ENCODE data around the gene HNRNPR. TPM values are rescaled to one million over a fixed set of nuclear protein-coding genes. Genes with fewer than 3 reads are reported as not detected.

The HNRNPR gene
- polyA plus RNA-seq, 1 of the 3 experiments (the other 2 are of a cell fraction) = 111 TPM

DNA sequence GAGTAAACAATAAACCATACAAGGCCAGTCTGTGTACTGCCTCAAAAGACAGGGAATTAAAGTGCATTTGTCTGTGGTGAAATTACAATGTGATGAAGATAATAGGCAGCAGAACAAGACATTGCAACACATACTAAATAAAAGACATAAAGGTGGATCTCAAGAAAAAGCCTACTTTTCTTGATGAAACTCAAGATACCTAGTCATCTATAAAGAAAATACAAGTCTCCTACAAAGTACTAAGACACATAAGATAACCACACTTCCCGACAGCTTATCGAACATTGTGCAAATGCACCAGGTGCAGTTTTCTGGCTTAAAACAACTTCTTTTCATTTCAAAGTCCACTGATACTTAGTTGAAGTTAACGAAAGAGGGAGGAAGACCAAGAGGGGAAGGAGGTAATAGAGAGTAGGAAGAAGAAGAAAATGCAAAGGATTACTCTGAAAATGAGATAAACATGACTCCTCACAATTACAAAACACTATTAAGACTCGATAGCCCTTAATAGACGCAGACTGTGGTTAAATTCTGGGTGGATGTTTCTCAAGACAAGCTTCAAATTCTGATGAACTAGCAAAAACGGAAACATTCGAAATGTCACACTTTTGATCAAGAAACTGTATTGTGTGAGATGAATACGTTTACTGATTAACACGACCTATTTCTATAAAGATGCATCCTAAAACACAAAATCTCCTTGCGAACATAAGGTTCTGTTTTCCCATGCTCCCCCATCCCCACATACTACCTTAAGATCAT lies 2.0 kb downstream of the HNRNPR start:
- Histone ChIP-seq H3K4me1 (ENCODE audit: control insufficient read depth in 1 of 2, insufficient read depth in 2 of 2, low read depth in 1 of 2, low read length in 1 of 2) (peaks cover 5 to 18% of the 10 kb centered on the region in 2 experiments; a peak in 3 of 4 replicates), H3K4me2 (peak overlapping the region; percentile 82), H3K9me3 (no peaks in the 10 kb centered on the region), H3K4me3 (ENCODE audit: low read depth in 2 of 2, low read length in 1 of 2) (peak overlapping the region; percentile 73 to 95), H3K27ac (ENCODE audit: low read depth in 2 of 2, low read length in 1 of 2) (peak overlapping the region; percentile 25 to 98), H3K79me2 (ENCODE audit: insufficient read depth) (peaks cover 72% of the 10 kb centered on the region), H3K36me3 (replicated peaks in 1 of 2; ENCODE audit: control insufficient read depth in 1 of 2, insufficient read depth in 2 of 2, low read length in 1 of 2) (peaks cover 26 to 42% of the 10 kb centered on the region in 2 experiments), H3F3A (replicated peaks; ENCODE audit: insufficient read depth) (peaks cover 46% of the 10 kb centered on the region), H3K9me2 (no peaks in the 10 kb centered on the region), H3K27me3 (ENCODE audit: insufficient read depth) (no peaks in the 10 kb centered on the region), H4K20me1 (ENCODE audit: insufficient read depth) (peaks cover 62% of the 10 kb centered on the region), H3K9ac (peak overlapping the region; percentile 98), H2AFZ (ENCODE audit: low read depth) (no peak overlapping the region)
- ChIA-PET CTCF (interaction anchor here (0.9 to 5.1 kb wide), 3 partner anchors 12 to 62 kb away, joined by 3 to 25 read pairs (median 13); no protein-coding TSS in a partner anchor), POLR2A (no interaction called here)
- no peak for TF ChIP-seq GATA2 (CRISPR knock-in tag; IDR thresholded peaks at IDR 0.05)
- TF ChIP-seq SIN3A (IDR thresholded peaks at IDR 0.05; ENCODE audit: borderline replicate concordance, low read depth, low read length) = no peak
- no peak for TF ChIP-seq EZH2phosphoT487 (IDR thresholded peaks at IDR 0.05; ENCODE audit: borderline replicate concordance, low read depth)
- TF ChIP-seq MXI1 (IDR thresholded peaks at IDR 0.05; ENCODE audit: low read depth, low read length) = no peak
- TF ChIP-seq TAF1 (IDR thresholded peaks at IDR 0.05; ENCODE audit: borderline replicate concordance, low read depth, low read length) = no peak
- no peak for TF ChIP-seq RXRA (IDR thresholded peaks at IDR 0.05; ENCODE audit: borderline replicate concordance, low read depth)
- TF ChIP-seq, protein P1, sequence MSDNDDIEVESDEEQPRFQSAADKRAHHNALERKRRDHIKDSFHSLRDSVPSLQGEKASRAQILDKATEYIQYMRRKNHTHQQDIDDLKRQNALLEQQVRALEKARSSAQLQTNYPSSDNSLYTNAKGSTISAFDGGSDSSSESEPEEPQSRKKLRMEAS (IDR thresholded peaks at IDR 0.05; ENCODE audit: low read depth) = no peak
- TF ChIP-seq JUND (IDR thresholded peaks at IDR 0.05) = no peak
- no peak for TF ChIP-seq MEF2A (IDR thresholded peaks at IDR 0.05; ENCODE audit: borderline replicate concordance, low read depth)
- TF ChIP-seq GABPA (IDR thresholded peaks at IDR 0.05; ENCODE audit: low read depth) = no peak
- TF ChIP-seq EP300 (IDR thresholded peaks at IDR 0.05; ENCODE audit: borderline replicate concordance in 1 of 2, low read depth in 1 of 2, low read length in 1 of 2) = no peak
- TF ChIP-seq, protein P2, sequence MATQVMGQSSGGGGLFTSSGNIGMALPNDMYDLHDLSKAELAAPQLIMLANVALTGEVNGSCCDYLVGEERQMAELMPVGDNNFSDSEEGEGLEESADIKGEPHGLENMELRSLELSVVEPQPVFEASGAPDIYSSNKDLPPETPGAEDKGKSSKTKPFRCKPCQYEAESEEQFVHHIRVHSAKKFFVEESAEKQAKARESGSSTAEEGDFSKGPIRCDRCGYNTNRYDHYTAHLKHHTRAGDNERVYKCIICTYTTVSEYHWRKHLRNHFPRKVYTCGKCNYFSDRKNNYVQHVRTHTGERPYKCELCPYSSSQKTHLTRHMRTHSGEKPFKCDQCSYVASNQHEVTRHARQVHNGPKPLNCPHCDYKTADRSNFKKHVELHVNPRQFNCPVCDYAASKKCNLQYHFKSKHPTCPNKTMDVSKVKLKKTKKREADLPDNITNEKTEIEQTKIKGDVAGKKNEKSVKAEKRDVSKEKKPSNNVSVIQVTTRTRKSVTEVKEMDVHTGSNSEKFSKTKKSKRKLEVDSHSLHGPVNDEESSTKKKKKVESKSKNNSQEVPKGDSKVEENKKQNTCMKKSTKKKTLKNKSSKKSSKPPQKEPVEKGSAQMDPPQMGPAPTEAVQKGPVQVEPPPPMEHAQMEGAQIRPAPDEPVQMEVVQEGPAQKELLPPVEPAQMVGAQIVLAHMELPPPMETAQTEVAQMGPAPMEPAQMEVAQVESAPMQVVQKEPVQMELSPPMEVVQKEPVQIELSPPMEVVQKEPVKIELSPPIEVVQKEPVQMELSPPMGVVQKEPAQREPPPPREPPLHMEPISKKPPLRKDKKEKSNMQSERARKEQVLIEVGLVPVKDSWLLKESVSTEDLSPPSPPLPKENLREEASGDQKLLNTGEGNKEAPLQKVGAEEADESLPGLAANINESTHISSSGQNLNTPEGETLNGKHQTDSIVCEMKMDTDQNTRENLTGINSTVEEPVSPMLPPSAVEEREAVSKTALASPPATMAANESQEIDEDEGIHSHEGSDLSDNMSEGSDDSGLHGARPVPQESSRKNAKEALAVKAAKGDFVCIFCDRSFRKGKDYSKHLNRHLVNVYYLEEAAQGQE (IDR thresholded peaks at IDR 0.05; ENCODE audit: low read depth, low read length) = no peak
- 6% methylated on average over 10 of the region's 10 CpGs for WGBS (ENCODE audit: low lambda C conversion rate)
- DNase-seq = no peak

DNA sequence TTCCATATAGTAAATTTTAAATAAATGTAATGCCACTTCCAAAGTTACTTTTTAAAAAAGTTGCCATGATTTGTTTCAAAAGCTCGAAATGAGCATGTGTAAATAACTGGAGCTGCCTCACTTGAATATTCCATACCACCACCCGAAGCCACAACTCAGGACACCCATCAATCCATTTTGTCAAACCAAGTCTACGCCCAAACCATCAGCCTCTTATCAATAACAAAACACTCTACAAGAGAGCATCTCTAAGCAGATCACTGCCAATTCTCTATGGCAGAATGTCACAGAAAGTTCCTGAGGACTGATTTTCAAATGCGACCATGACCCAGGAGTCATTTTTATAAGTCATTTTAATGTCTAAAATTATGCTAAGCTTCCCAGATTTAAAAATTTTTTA lies 4.5 kb downstream of the HNRNPR start:
- H3K4me3 ChIP-seq (ENCODE audit: low read depth in 2 of 2, low read length in 1 of 2) = no peak overlapping the region
- peaks cover 38 to 58% of the 10 kb centered on the region in 2 experiments for H3K36me3 ChIP-seq (replicated peaks in 1 of 2; ENCODE audit: control insufficient read depth in 1 of 2, insufficient read depth in 2 of 2, low read length in 1 of 2)
- ChIA-PET CTCF (interaction anchor here (0.6 to 5.1 kb wide), 8 partner anchors 16 to 295 kb away, joined by 3 to 25 read pairs (median 3); no protein-coding TSS in a partner anchor), POLR2A (no interaction called here)
- H3K9me3 ChIP-seq = no peaks in the 10 kb centered on the region
- DNase-seq = no peak
- H4K20me1 ChIP-seq (ENCODE audit: insufficient read depth) = peaks cover 73% of the 10 kb centered on the region
- no peaks in the 10 kb centered on the region for H3K27me3 ChIP-seq (ENCODE audit: insufficient read depth)
- 86% methylated on average over 4 of the region's 4 CpGs for whole genome bisulfite sequencing (ENCODE audit: low lambda C conversion rate)
- peaks cover 94% of the 10 kb centered on the region for H3K79me2 ChIP-seq (ENCODE audit: insufficient read depth)
- peaks cover 5 to 18% of the 10 kb centered on the region in 2 experiments; a peak in 3 of 4 replicates for H3K4me1 ChIP-seq (ENCODE audit: control insufficient read depth in 1 of 2, insufficient read depth in 2 of 2, low read depth in 1 of 2, low read length in 1 of 2)
- H3K27ac ChIP-seq (ENCODE audit: low read depth in 2 of 2, low read length in 1 of 2) = no peak overlapping the region
- H3K9me2 ChIP-seq = no peaks in the 10 kb centered on the region
- H3K4me2 ChIP-seq = peak overlapping the region; percentile 82
- peaks cover 36% of the 10 kb centered on the region for H3F3A ChIP-seq (replicated peaks; ENCODE audit: insufficient read depth)
- no peak overlapping the region for H3K9ac ChIP-seq
- no peak overlapping the region for H2AFZ ChIP-seq (ENCODE audit: low read depth)
- no peak for TF ChIP-seq FOXJ3 (CRISPR knock-in tag; IDR thresholded peaks at IDR 0.05)
- TF ChIP-seq, protein P3, sequence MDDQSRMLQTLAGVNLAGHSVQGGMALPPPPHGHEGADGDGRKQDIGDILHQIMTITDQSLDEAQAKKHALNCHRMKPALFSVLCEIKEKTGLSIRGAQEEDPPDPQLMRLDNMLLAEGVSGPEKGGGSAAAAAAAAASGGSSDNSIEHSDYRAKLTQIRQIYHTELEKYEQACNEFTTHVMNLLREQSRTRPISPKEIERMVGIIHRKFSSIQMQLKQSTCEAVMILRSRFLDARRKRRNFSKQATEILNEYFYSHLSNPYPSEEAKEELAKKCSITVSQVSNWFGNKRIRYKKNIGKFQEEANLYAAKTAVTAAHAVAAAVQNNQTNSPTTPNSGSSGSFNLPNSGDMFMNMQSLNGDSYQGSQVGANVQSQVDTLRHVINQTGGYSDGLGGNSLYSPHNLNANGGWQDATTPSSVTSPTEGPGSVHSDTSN (IDR thresholded peaks at IDR 0.05) = no peak
- TF ChIP-seq, protein P4, sequence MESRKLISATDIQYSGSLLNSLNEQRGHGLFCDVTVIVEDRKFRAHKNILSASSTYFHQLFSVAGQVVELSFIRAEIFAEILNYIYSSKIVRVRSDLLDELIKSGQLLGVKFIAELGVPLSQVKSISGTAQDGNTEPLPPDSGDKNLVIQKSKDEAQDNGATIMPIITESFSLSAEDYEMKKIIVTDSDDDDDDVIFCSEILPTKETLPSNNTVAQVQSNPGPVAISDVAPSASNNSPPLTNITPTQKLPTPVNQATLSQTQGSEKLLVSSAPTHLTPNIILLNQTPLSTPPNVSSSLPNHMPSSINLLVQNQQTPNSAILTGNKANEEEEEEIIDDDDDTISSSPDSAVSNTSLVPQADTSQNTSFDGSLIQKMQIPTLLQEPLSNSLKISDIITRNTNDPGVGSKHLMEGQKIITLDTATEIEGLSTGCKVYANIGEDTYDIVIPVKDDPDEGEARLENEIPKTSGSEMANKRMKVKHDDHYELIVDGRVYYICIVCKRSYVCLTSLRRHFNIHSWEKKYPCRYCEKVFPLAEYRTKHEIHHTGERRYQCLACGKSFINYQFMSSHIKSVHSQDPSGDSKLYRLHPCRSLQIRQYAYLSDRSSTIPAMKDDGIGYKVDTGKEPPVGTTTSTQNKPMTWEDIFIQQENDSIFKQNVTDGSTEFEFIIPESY (IDR thresholded peaks at IDR 0.05; ENCODE audit: borderline replicate concordance, low read depth) = no peak
- TF ChIP-seq EP300 (IDR thresholded peaks at IDR 0.05; ENCODE audit: borderline replicate concordance in 1 of 2, low read depth in 1 of 2, low read length in 1 of 2) = no peak
